Measurements from ENCODE around the gene GPR153. TPM values are rescaled to one million over a fixed set of nuclear protein-coding genes. Genes with fewer than 3 reads are reported as not detected.

Gene GPR153
- total and polyA plus RNA-seq, 2 of the 8 experiments (the other 6 are each of a cell fraction or from before 2014, with no cell fraction given), result 5.7 to 8.1 TPM

GRCh38 chr1:6261615-6261995 lies 707 bp upstream of the GPR153 start (continued):
- no peak for TF ChIP-seq TCF12 (IDR thresholded peaks at IDR 0.05; ENCODE audit: low read depth, low read length)
- no peak for TF ChIP-seq TBP (IDR thresholded peaks at IDR 0.05; ENCODE audit: low read depth, low read length)
- no peak for TF ChIP-seq SP1 (IDR thresholded peaks at IDR 0.05; ENCODE audit: low read depth, low read length)
- TF ChIP-seq JUND (IDR thresholded peaks at IDR 0.05; ENCODE audit: low read length), result no peak
- no peak for TF ChIP-seq NANOG (IDR thresholded peaks at IDR 0.05; ENCODE audit: insufficient read depth, low read depth, low read length, poor library complexity, severe bottlenecking)

All from H1 (cell line).